Activated T-cell treated with anti-CD3 and anti-CD28 coated beads for 24 hours (primary cell): Measurements from ENCODE around the gene SPATA13.
"Not testable (repeated sequence)": the region's sequence is repeated elsewhere in the genome, so short reads cannot be mapped to it uniquely, and the experiment has no call there.

Experiments
- DNase-seq: peaks from one replicate; pipeline ENCODE4 v3.0.0-alpha.2; 2020; ENCODE audit warnings: low read depth

Gene SPATA13

DNA sequence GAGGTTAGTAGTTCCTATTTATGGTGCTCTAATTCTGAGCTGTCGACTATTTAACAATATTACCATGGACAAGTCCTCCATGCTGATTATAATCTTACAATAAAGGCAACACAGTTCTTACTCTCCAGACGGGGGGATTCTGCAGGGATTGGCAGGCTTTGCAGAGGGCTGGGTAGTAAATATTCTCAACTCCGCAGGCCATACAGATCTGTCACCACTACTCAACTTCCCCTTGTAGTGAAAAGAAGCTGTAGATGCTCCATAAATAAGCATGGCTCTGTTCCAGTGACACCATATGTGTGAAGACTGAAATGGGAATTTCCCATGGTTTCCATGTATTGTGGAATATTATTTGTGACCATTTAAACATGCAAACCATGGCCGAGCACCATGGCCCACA, 158.4 kb downstream of the SPATA13 start:
- not testable (repeated sequence) for DNase-seq

DNA sequence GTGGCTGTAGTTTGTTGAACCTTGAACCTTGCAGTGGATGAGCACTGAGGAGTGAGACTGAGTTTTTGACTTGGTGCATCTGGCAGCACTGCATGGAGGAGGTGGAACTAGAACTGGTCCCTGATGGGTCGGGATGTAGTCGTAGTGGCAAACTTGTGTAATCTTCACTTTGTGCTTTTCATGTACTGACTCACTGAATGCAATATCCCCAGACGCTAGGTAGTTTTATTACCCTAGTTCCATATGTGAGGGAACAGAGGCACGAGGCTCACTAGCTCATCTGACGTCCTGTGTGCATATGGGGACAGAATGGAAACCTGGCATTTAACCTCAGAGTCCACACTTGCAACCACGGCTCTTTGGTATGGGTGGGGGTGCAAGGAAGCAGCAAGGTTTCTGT, 159.1 kb downstream of the SPATA13 start:
- DNase-seq = not testable (repeated sequence)

DNA sequence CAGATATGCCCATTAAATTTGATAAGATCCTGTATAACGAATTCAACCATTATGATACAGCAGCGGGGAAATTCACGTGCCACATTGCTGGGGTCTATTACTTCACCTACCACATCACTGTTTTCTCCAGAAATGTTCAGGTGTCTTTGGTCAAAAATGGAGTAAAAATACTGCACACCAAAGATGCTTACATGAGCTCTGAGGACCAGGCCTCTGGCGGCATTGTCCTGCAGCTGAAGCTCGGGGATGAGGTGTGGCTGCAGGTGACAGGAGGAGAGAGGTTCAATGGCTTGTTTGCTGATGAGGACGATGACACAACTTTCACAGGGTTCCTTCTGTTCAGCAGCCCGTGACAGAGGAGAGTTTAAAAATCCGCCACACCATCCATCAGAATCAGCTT, 160.9 kb downstream of the SPATA13 start:
- not testable (repeated sequence) for DNase-seq

DNA sequence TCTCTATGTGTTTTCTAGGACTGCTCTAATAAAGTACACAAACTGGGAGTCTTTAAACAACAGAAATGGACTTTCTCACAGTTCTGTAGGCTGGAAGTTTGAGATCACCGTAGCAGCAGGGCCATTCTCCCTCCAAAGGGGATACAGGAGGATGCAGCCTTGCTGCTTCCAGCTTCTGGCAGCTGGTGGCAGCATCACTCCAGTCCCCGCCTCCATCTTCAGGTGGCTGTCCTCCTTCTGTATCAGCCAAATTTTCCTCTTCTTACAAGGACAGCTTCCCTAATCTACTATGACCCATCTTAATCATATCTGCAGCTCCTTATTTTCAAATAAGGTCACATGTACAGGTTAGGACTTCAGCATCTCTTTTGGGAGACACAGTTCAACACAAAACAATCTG, 161.9 kb downstream of the SPATA13 start:
- DNase-seq = not testable (repeated sequence)

DNA sequence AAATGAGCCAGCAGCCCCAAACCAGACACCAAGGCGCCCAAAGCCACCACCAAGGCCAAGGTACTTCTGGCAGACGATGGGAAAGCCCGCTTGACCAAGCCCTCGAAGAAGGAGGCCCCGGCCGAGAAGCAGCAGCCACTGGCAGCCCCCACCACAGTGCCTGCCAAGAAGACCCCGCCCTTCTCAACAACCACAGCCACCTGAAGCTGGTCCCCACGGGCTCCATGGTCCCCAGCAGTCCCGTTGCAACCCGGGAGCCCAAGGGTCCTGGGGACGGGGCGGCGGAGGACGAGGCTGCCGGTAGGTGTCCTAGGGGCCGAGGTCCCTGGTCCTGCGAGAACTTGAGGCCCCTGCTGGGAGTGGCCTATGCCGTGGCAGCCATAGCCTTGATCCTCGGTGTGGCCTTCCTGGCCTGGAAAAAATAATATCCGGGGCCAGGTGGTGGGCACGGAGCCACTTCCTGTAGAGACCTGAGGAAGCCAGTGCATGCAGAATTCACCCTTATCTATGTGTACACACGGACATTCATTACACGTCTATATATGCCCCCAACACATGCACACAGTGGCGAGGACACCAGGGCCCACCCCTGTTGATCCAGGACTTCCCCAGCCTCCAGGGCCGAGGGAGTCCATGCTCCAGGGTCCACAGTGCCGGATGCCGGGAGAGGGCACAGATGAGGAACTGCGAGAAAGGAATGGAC, 162.7 kb downstream of the SPATA13 start:
- DNase-seq = no peak

DNA sequence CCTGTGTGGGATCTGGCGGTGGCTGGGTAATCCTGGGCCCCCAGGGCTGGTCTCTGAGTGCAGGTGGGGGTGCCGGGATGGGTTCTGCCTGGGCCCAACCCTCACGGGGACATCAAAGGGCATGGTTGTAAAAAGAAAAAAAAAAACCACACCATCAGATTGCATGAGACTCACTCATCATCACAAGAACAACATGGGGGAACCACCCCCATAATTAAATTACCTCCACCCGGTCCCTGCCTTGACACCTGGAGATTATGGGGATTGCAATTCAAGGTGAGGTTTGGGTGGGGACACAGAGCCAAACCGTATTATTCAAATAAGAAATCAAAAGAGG, 163.2 kb downstream of the SPATA13 start:
- no peak for DNase-seq

DNA sequence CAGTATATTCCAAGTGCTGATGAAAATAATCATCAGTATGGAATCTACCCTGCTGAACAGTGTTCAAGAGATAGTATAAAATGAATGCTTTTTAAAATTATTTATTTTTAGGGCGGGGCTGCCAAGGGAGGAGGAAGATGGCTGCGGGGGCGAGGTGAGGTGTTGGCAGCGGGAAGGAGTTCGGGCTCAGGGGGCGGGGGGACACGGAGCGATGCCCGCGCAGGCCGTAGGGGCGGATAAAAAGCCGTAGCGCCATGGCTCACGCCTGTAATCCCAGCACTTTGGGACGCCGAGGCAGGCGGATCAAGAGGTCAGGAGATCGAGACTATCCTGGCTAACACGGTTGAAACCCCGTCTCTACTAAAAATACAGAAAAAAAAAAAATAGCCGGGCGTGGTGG, 167.1 kb downstream of the SPATA13 start:
- not testable (repeated sequence) for DNase-seq

DNA sequence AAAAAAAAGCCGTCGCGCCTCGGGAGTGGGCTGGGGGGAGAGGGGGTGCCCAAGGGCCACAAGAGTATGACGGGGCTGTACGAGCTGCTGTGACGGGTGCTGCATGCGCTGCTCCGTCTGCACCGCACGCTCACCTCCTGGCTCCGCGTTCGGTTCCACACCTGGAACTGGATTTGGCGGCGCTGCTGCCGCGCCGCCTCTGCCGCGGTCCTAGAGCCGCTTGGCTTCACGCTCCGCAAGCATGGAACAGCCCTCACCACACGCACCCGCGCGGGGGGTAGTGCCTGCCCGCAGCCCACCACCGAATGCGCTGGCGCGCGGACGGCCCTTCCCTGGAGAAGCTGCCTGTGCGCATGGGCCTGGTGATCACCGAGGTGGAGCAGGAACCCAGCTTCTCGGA, 167.6 kb downstream of the SPATA13 start:
- DNase-seq = no peak

DNA sequence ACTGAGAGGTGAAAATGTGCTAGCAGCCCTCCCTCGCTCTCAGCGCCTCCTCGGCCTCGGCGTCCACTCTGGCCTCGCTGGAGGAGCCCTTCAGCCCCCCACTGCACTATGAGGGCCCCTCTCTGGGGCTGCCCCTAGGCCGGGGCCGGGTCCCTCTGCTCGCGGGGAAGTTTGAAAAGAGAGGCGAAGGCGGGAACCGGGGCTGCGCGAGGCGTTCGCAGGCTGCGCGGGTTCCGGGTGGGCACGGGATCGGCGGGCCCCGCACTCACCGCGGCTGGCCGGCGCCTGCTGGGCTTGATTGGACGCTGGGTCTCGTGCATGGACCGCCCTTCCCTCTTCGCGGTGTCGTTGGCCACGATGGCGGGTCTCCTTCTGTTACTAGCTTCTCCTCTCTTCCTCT, 178.2 kb downstream of the SPATA13 start:
- no peak for DNase-seq

DNA sequence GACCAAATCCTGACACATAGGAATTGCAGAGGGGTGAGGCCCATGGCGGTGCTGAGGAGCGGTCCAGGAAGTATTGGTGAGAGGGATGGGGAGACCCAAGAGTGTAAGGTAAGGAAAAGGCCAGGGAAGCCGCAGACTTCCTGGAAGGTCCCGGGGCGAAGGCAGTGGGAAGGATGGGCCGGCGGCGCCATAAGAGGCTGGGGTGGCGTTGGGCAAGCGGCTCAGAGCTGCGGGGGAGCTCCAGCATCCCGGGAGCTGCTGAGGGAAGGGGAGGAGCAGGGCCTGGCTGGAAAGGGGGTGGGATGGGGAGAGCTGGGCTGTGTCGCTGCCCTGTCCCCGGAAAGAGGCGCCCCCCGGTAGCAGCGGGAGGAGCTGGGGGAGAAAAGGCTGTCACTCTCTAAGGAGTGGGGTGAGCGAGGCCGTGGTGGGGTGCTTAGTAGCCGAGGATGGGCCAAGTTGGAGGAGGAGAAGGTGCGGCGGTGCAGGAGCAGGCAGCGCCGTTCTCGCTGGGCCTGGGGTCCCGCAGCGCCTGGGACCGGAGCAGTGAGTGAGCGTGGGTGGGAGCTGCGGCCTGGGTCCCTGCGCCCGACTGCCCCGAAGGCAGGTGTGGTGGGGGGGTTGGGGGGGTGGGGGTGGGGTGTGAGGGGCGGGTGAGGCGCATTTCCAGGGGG, 179.6 kb downstream of the SPATA13 start:
- DNase-seq = no peak

DNA sequence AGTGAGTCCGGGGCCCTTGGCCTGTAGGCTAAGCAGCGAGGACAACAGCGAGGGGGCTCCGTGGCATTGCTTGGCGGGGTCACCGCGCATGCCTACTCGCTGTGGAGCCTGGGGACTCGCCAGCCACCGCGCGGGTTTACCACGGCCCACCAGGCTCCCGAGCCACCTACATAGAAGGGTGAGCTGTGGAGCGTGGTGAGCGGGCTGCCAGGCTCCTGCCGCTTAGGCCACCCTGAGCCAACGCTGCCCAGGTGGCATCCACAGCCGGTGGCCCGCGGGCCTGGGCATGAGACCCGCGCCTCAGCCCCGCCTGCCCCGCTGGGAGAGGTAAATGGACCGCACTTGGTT, 180.1 kb downstream of the SPATA13 start:
- DNase-seq = no peak

DNA sequence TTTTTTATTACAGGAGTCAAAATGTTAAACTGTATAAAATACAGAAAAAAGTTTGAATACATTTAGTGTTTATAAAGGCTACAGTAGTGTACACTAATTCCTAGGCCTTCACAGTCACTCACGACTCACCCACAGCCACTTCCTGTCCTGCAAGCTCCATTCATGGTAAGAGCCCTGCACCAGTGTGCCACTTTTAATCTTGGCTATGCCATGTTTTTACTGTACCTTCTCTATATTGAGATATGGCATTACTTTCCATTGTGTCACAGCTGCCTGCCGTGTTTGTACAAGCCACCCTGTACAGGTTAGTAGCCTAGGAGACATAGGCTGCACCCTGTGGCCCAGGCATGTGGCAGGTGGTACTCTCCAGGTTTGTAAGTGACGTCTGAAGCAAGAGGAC, 180.9 kb downstream of the SPATA13 start:
- no peak for DNase-seq

DNA sequence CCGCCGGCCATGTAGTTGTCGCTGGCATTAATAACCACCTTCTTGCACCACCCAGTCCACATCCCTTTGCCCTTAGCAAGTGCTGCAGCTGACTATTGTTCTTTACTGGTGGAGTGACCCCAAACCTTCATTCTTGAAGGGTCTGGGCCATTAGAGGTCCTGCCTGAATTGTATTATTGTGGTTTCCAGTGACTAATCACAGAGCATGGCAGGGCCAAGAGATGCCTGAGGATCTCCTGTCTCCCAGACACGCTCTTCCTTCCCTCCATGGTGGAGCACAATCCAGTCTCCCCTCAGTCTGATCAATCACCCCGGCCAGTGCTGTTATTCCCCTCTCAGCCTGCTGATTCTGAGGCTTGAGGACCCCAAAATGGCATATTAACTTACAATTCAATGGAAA, 187.9 kb downstream of the SPATA13 start:
- no peak for DNase-seq

DNA sequence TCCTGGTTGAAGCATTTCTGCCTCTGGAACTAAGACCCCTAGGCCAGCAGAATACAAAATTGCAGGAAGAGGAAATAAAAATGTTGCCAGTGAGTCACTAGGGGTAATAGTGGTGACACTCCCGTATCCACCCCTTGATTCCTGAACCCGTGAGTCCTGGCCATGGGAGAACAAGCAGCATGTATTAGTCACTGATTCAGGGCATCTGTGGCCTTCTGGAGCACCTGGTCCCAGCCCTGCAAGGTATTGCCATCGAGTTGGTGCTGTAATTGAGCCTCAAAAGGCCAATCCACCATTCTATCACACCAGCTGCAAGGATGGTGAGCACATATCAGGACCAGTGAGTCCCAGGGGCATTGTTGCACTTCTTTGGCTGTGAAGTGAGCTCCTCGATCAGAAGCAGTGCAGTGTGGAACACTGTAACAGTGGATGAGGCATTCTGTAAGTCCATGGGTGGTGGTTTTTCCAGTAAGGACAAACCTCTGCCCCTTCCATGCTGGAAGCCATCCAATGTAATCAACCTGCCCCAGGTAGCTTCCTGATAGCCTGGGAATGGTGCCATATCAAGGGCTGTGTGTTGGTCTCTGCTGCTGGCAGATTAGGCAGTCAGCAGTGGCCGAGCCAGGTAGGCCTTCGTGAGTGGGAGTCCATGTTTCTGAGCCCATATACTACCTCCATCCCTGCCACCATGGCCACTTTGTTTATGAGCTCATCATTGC, 188.4 kb downstream of the SPATA13 start:
- no peak for DNase-seq

DNA sequence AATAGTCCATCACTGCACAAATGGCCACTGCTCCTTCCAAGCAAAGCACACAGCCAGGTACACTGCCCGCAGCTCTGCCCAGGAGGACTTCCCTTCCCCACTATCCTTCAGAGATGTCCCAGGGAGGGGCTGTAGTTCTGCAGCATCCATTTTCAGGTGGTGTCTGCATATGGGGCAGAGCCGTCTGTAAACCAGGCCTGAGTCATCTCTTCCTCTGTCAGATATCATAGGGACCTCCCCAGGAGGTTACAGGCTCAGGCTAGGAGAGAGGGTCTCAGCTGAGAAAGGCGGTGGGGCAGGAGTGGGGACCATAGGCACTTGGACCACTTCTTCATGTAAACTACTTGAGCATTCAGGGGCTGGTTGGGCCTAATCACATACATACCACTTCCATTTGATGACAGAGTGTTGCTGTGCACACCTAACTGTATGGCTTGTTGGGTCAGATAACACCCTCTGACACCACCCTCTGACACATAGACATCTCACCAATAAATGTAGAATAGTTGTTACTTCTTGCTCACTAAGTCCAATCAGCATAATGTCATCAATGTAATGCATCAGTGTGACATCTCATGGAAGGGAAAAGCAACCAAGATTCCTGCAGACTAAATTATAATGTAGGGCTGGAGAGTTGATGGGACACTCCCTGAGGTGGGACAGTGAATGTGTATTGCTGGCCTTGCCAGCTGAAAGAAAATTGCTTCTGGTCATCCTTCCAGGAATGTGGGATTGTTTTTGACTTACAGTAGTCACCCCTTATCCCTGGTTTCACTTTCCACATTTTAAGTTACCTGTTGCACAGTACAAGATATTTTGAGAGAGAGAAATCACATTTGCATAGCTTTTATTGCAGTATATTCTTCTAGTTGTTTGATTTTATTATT, 189.5 kb downstream of the SPATA13 start:
- DNase-seq = not testable (repeated sequence)

DNA sequence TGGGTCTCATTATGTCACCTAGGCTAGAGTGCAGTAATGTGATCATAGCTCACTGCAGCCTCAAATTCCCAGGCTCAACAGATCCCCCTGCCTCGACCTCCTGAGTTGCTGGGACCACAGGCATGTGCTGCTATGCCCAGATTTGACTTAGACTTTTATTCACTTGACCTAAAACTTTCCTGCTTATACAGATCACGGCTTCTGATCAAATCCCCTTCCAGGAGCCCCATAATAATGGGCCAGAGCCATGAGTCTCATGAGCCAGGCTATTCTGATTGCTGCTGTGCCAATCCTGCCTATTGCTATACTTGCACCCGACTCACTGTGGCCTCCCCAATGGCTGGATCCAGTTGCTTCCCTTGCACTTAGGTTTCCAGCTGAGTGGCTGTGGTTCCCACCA, 190.9 kb downstream of the SPATA13 start:
- DNase-seq = no peak

DNA sequence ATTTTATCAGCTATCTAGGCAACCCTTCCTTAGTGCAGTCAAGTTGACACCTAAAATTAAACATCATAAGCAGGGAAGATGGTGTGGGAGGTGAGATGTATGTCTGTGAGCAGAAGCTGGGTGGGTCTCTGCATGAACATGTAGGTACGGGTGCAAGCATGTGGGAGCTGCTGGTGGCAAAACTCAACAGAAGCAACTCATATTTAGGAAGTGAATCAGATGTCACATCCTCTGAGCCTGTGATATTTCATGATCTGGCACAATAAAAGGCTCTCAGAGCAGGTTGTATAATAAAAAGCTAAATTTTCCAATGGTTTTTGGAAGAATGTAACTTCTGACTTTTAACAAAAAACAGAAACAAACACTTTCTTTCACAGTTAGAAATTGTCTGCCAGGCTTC, 193.2 kb downstream of the SPATA13 start:
- DNase-seq = no peak

DNA sequence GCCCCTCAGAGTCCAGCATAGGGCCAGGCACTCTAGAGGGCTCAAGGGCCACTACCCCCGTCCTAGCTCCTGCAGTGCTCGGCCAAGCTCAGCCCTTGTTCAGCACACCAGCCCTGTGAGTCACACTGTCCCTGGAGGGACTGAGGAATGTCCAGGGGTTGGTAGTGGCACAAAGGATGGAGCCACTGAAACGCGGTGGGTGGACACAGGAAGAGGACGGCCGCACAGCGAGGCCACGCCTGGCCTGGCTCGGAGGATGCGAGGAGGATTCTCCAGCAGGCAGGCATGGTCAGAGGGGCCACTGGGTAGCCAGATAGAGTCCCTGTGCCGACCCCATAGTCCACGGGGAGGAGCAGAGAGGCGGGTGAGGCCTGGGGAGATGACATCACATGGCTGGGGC, 194.6 kb downstream of the SPATA13 start:
- DNase-seq = no peak

DNA sequence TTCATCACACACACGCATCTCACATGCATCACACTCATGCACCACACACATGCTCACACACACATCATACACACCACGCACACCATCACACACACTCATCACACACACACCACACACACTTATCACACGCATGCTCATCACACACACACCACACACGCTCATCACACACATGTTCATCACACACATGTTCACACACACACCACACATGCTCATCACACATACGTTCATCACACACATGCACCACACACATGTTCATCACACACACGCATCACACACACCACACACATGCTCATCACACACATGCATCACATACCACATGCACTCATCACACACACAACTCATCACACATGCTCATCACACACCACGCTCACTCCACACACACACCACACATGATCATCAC, 195.8 kb downstream of the SPATA13 start:
- DNase-seq = no peak
